K562 (cell line): ENCODE results near the gene NCOA6. TPM values are rescaled to one million over a fixed set of nuclear protein-coding genes. Genes with fewer than 3 reads are reported as not detected.

Source experiments
- CBX8 ChIP-seq: fragments of 200-600 bp; sonication (generic); IDR thresholded peaks from 2 replicates; pipeline ENCODE4 v1.6.1; 2012; ENCODE audit warnings: borderline replicate concordance, mixed run types, low read depth, mild to moderate bottlenecking, moderate library complexity, mixed read lengths, low read length, control low read depth, inconsistent platforms; ENCODE audit not compliant: poor library complexity, severe bottlenecking; ENCODE audit errors: extremely low read depth
- COPS2 ChIP-seq: fragments of 450-650 bp; conservative IDR thresholded peaks from 2 replicates; pipeline ENCODE4 v1.6.1; 2016; ENCODE audit warnings: mild to moderate bottlenecking, moderate library complexity
- CREM ChIP-seq: IDR thresholded peaks from 2 replicates; pipeline ENCODE4 v1.6.1; 2014; ENCODE audit warnings: antibody characterized with exemption, low read depth
- EP300 ChIP-seq: IDR thresholded peaks from 2 replicates; pipeline ENCODE4 v1.6.1; 2012; ENCODE audit warnings: low read length, improper control_type of control experiment
- HDAC6 ChIP-seq: IDR thresholded peaks from 2 replicates; pipeline ENCODE4 v1.6.1; 2012; ENCODE audit warnings: low read depth, mild to moderate bottlenecking, control low read depth, inconsistent platforms, low read length, moderate library complexity
- KHSRP ChIP-seq: fragments of 450-650 bp; IDR thresholded peaks from 2 replicates; pipeline ENCODE4 v1.6.1; 2017
- MNT ChIP-seq, 2 experiments: fragments of 450-650 bp; conservative IDR thresholded peaks; 2 replicates each; pipeline ENCODE4 v1.6.1; 2017; ENCODE audit warnings: mild to moderate bottlenecking in 2 of 2, moderate library complexity in 2 of 2
- MTA1 ChIP-seq: fragments of 450-650 bp; IDR thresholded peaks from 2 replicates; pipeline ENCODE4 v1.6.1; 2017; ENCODE audit warnings: borderline replicate concordance
- NCOA1 ChIP-seq: fragments of 450-650 bp; IDR thresholded peaks from 2 replicates; pipeline ENCODE4 v1.6.1; 2016; ENCODE audit warnings: low read depth
- SAP30 ChIP-seq: fragments of 200-600 bp; sonication (generic); IDR thresholded peaks from 2 replicates; pipeline ENCODE4 v1.6.1; 2012; ENCODE audit warnings: borderline replicate concordance, low read depth, mild to moderate bottlenecking, moderate library complexity, low read length, control low read depth, inconsistent platforms; ENCODE audit not compliant: insufficient read depth, poor library complexity, severe bottlenecking
- SMARCB1 ChIP-seq: IDR thresholded peaks from 2 replicates; pipeline ENCODE4 v1.6.1; 2011; ENCODE audit warnings: improper control_type of control experiment, low read depth; ENCODE audit not compliant: insufficient read length
- SOX6 ChIP-seq: fragments of 450-650 bp; IDR thresholded peaks from 2 replicates; pipeline ENCODE4 v1.6.1; 2014; ENCODE audit warnings: mild to moderate bottlenecking
- TEAD1 ChIP-seq, 2 experiments: fragments of 450-650 bp in 1 of 2; sonication (generic) in 1 of 2; formaldehyde crosslinking; IDR thresholded peaks; 2 replicates each; pipeline versions ENCODE4 v1.4.0 to v1.8.0; 2020 to 2022; ENCODE audit warnings: mild to moderate bottlenecking in 2 of 2, missing genetic modification reagents in 1 of 2
- ZNF318 ChIP-seq, 2 experiments: fragments of 450-650 bp; IDR thresholded peaks; 2 replicates each; pipeline ENCODE4 v1.6.1; 2016; ENCODE audit warnings: mild to moderate bottlenecking in 2 of 2, borderline replicate concordance in 1 of 2, low read depth in 1 of 2, moderate library complexity in 1 of 2
- ZNF639 ChIP-seq, 2 experiments: fragments of 200-800 bp in 1 of 2; sonication (Bioruptor generic) in 1 of 2; sonication (generic) in 1 of 2; formaldehyde crosslinking in 1 of 2; IDR thresholded peaks in 1 of 2; conservative IDR thresholded peaks in 1 of 2; 2 replicates each; pipeline versions ENCODE4 v1.5.0 to v1.6.1; 2016 to 2020; ENCODE audit warnings: missing compliant biosample characterization in 1 of 2, missing genetic modification characterization in 1 of 2, missing genetic modification reagents in 1 of 2
- polyA plus RNA-seq, 8 experiments: library from polyadenylated mRNA; depleted of rRNA in 4 of 8; stranded (reverse) in 5 of 8; unstranded in 3 of 8; fragments of >200 nt; fragmentation: Nextera tagmentation in 2 of 8; fragmentation: Illumina TruSeq in 1 of 8; extraction: Ambion mirVana in 2 of 8; extraction: Trizol in 1 of 8; gene quantifications; 2 replicates each; pipeline versions ENCODE4 v1.2.1 to v1.2.3, GENCODE V29; 2011 to 2014; ENCODE audit warnings: inconsistent platforms in 1 of 8, missing spikeins in 1 of 8
- total RNA-seq, 7 experiments: library from RNA; depleted of rRNA in 6 of 7; stranded (reverse); fragments of >200 nt in 6 of 7; fragmentation: Illumina TruSeq in 2 of 7; extraction: Trizol in 2 of 7; gene quantifications; 2 replicates each; pipeline versions ENCODE4 v1.2.1 to v1.2.3, GENCODE V29; 2011 to 2021; ENCODE audit warnings: low replicate concordance in 1 of 7

Gene NCOA6
- total and polyA plus RNA-seq, 9 of the 15 experiments (the other 6 are each of a cell fraction or from before 2014, with no cell fraction given), result 6.1 to 25.0 (median 9.5) TPM

GRCh38 chr20:34713194-34713943, 112.1 kb downstream of the NCOA6 start (continued):
- TF ChIP-seq ZNF318 (IDR thresholded peaks at IDR 0.05; ENCODE audit: borderline replicate concordance in 1 of 2, low read depth in 1 of 2), result peak in 1 of 2 experiments; percentile 90; a peak in 2 of 4 replicates
- no peak for TF ChIP-seq CBX8
- no peak for TF ChIP-seq SMARCB1
- peak; percentile 74 to 83 for TF ChIP-seq MNT (conservative IDR thresholded peaks at IDR 0.05)
- peak; percentile 91 for TF ChIP-seq EP300
- TF ChIP-seq SAP30, result no peak
- peak; percentile 99 for TF ChIP-seq SOX6
- TF ChIP-seq ZNF639 (CRISPR knock-in tag; conservative IDR thresholded peaks at IDR 0.05 in 1 of 2, IDR thresholded peaks at IDR 0.05 in 1 of 2), result peak in 1 of 2 experiments; percentile 69; a peak in 2 of 4 replicates
- TF ChIP-seq NCOA1, result peak; percentile 80
- TF ChIP-seq TEAD1 (CRISPR knock-in tag; IDR thresholded peaks at IDR 0.05), result peak in 1 of 2 experiments; percentile 76; a peak in 3 of 4 replicates
- TF ChIP-seq HDAC6, result no peak
- peak; percentile 61; the same call in 1 of the 2 replicates for TF ChIP-seq KHSRP
- peak; percentile 88 for TF ChIP-seq MTA1
- TF ChIP-seq COPS2, result no peak
- TF ChIP-seq CREM, result peak; percentile 63
